GM19193 (cell line): ENCODE results near the gene MTOR.

ENCODE experiments used
- POLR2A ChIP-seq: IDR thresholded peaks from 4 replicates; pipeline ENCODE4 v1.6.1; 2011; ENCODE audit not compliant: insufficient read depth, insufficient read length; ENCODE audit errors: extremely low read depth

Gene MTOR

GRCh38 chr1:11196945-11197344 lies 65.4 kb downstream of the MTOR start:
- TF ChIP-seq POLR2A: no peak

GRCh38 chr1:11194407-11195176 lies 67.8 kb downstream of the MTOR start:
- no peak for TF ChIP-seq POLR2A

DNA sequence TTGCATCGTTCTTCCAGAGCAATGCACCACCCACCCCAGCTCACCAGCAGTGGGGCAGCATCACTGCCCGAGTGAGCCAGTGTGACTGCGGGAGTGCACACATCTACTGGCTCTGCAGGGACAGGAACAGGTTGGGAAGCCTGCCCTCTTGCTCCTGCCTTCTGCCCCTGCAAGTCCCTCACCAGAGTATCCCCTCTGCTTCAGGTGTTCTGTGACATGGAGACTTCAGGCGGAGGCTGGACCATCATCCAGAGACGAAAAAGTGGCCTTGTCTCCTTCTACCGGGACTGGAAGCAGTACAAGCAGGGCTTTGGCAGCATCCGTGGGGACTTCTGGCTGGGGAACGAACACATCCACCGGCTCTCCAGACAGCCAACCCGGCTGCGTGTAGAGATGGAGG lies 69.0 kb downstream of the MTOR start:
- no peak for TF ChIP-seq POLR2A

DNA sequence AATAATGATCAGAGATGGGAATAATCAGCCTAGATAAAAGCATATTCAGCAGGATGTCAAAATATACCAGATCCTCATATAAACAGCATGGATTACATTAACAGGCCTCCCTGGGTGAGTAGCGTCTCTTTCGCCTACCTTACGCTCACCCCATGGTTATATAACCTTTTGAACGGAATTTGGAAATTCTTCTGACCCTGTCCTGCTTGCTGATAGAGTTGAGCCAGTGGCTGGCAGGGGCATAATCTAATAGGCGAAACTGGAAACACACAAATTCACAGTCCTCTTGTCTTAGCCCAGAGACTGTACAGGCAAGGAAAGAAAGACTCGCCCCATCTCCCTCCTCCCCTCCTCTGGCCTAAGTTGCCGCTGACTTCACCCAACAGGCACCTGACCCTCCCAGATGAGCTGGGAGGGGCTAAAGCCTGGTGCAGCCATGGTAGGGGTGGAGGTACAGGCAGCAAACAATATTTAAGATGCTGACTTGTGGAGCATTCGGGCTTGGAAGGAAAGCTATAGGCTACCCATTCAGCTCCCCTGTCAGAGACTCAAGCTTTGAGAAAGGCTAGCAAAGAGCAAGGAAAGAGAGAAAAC lies 73.4 kb downstream of the MTOR start, which contains the start of gene ANGPTL7:
ANGPTL7 (plus strand) TSS at position 498 of the 594 bp plus-strand sequence. CDS start 225 bp downstream, outside the sequence.
- TF ChIP-seq POLR2A: no peak

DNA sequence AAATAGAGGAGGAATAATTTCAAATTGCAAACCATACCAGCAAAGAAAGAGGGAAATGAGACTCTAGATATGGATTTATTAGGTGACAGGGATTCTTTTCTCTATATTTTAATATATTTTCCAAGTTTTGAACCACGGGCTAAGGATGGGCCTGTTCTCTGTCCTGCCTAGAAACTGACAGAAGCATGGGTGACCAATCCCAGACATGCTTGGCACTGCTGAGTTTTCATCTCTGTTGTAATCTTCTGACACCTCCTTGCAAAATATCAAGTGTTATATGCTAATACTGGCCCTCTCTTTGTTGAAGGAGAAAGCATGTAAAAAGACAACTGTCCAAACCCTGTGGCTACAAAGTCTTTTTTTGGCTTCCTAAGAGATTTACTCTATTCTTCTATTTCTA lies 74.0 kb downstream of the MTOR start:
- TF ChIP-seq POLR2A: no peak

DNA sequence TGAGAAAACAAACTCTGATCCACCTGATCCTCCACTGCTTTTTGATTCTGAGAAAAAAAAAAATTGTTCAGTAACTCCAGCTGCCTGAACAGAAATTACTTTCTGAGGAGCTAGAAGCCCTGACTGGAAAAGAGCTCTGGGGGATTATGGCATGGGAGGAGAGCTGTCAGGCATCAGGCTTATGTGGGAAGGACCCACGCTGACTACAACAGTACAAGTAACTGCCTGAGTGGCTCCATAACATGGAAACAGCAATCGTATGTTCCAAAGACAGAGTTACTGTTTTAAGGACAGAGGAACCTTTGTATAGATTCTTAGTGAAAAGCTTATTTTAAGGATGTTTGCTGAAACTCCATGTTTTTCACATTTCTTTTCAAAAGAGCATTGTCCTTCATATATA lies 74.4 kb downstream of the MTOR start:
- no peak for TF ChIP-seq POLR2A

DNA sequence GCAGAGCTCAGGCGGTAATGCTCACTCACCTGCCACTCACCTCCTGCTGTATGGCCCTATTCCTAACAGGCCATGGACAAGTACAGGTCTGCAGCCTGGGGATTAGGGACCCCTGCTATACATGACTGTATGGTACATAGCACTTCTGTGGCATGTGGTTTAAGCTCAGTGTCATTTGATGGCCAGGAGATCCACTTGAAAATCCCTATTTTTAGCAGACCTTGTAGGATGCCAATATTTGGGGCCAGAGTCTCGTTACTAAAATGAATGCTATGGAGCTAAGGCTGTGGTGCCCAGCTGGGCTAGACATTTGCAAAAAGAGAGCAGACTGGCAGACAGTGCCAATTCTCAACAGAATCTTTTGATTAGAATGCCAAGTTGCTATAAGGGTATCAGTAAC lies 74.9 kb downstream of the MTOR start:
- TF ChIP-seq POLR2A: no peak

DNA sequence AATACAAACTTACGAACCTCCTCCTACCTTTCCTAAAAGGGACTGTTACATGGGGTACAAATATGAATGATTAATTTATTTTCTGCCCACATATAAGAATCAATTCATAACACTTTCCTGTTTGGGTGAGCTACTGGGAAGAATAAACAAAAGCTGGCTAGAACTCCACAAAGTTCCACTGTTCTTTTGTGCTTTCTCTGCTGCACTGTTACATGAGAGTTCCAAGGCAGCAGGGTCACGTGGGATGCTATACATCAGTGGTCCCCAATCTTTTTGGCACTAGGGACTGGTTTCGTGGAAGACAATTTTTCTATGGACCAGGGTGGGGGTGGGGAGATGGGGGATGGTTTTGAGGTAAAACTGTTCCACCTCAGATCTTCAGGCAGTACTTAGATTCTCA lies 75.4 kb downstream of the MTOR start:
- TF ChIP-seq POLR2A: no peak

DNA sequence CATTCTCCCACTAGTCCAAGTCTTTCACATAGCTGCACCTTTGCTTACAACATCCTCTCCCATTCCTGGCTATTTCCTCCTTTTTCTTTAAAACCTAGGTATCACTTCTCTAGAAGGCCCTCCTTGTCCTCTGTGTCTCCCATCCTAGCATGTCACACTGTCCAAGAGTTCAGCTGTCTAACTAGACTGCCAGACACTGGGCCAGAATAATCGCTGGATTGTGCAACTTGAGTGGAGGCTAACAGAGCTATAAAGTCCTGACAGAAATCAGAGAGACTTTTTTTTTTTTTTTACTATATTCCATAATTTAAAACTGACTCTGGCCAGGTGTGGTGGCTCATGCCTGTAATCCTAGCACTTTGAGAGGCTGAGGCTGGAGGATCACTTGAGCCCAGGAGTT lies 77.4 kb downstream of the MTOR start:
- no peak for TF ChIP-seq POLR2A

GRCh38 chr1:11182884-11183283 lies 79.5 kb downstream of the MTOR start:
- no peak for TF ChIP-seq POLR2A

DNA sequence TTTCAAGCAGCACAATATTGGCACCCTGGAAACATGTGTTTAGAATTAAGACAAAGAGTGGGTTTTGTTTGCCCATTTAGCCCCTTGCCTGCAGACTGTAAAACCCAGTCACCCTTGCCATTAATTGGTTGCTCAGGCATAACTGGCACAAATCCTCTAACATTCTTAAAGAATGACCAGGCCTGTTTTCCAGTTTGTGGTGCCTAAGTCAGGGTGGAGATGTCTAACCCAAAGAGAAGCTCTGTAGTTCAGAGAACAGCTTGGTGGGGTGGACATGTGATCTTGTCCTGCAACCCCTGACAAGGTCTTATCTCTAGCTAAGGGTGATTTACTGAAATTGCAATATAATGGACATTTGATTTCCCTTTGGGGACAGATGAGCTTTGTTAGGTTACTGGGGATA lies 82.0 kb downstream of the MTOR start:
- TF ChIP-seq POLR2A: no peak

- TF ChIP-seq POLR2A: no peak
These were observed 83.2 kb downstream of the MTOR start for GRCh38 chr1:11179125-11179524.

- TF ChIP-seq POLR2A: no peak
These were observed 84.0 kb downstream of the MTOR start for GRCh38 chr1:11178021-11179015.

GRCh38 chr1:11176081-11176706 lies 86.2 kb downstream of the MTOR start:
- TF ChIP-seq POLR2A: no peak

DNA sequence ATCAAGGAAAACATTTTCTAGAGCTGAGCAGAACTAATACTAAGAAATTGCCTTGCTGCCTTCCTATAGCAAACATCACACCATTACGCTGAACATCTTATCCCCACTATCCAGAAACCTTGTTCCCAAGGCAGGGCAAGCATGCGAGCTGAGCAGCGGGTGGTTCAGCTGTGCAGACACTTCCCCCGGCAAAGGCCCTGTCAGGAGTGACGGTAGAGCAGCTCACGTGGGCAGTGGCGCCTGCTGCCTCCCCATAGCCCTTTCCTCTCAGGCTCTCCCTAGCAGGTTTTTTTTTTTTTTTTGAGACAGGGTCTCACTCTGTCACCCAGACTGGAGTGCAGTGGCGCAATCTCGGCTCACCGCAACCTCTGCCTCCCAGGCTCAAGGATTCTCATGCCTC lies 86.9 kb downstream of the MTOR start:
- no peak for TF ChIP-seq POLR2A

- no peak for TF ChIP-seq POLR2A
These were observed 87.9 kb downstream of the MTOR start for GRCh38 chr1:11174261-11174942.
